ENCODE results near the gene MYOF.
"Not testable (repeated sequence)": the region's sequence is repeated elsewhere in the genome, so short reads cannot be mapped to it uniquely, and the experiment has no call there.

The MYOF gene

DNA sequence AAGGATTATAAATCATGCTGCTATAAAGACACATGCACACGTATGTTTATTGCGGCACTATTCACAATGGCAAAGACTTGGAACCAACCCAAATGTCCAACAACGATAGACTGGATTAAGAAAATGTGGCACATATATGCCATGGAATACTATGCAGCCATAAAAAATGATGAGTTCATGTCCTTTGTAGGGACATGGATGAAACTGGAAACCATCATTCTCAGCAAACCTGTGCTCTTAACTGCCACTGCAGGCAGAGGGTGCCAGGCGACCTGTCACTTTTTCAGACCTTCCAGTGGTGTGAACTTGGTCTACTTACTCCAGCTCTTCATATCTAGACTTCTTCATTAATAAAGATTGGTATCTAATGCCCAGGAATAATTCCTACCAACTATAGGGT is 14.5 kb downstream of the MYOF start:
- not testable (repeated sequence) for ATAC-seq
- peak; percentile 48; the same call in 1 of the 2 replicates for TF ChIP-seq ZNF8 (CRISPR knock-in tag; IDR thresholded peaks at IDR 0.05)

DNA sequence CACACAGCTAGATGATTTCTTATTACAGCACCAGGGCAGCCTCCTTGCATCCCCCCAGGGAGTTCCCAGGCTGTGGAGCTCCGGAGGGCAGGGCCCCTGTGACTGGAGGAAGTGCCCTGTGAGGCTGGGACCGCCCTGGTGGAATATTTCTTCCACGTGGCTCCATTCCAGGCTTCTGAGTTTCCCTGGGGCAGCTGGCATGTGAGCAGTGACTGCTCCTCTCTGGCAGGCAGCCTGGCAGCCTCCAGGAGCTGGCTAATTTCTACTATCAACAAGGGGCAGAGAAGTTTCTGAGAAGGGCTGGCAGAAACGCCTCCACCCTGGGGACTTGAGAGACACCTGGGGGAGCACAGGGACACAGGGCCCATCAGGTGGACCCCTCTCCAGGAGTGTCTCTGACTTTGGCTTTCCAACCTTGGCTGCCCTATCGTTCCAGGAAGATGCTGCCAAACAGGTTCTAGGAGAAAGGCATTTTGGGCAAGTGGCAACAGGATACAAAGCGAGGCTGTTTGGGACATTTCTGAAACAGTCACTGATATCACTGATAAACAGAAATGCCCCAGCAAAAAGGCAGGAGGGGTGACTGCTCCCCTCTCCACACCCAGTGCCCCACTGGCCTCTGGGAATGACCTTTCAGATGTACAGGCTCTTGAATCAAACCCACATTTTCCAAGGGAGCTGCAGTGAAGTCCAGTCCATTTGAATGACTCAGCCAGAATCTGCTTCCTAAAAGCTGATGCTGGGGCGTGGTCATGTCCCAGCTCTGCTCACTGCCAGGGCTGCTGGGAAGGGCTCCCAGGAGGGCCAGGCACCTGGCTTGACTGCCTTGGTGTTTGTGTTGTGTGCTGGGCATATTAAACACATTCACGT is 16.1 kb downstream of the MYOF start:
- peak; percentile 80 for ATAC-seq
- TF ChIP-seq SNAI2 (CRISPR knock-in tag; IDR thresholded peaks at IDR 0.05) (0 out of 2 replicates have a peak, but pooled peaks have one; percentile 52), GLIS3 (CRISPR knock-in tag; IDR thresholded peaks at IDR 0.05) (no peak), TCF4 (CRISPR knock-in tag; IDR thresholded peaks at IDR 0.05; ENCODE audit: borderline replicate concordance) (no peak; the same call in 1 of the 2 replicates), ISL1 (CRISPR knock-in tag; IDR thresholded peaks at IDR 0.05) (peak; percentile 40; the same call in 1 of the 2 replicates), POU6F1 (CRISPR knock-in tag; IDR thresholded peaks at IDR 0.05; ENCODE audit: borderline replicate concordance, low read depth) (no peak), ZNF8 (CRISPR knock-in tag; IDR thresholded peaks at IDR 0.05) (no peak), ZNF70 (CRISPR knock-in tag; IDR thresholded peaks at IDR 0.05) (no peak)
- TF ChIP-seq, protein P1, sequence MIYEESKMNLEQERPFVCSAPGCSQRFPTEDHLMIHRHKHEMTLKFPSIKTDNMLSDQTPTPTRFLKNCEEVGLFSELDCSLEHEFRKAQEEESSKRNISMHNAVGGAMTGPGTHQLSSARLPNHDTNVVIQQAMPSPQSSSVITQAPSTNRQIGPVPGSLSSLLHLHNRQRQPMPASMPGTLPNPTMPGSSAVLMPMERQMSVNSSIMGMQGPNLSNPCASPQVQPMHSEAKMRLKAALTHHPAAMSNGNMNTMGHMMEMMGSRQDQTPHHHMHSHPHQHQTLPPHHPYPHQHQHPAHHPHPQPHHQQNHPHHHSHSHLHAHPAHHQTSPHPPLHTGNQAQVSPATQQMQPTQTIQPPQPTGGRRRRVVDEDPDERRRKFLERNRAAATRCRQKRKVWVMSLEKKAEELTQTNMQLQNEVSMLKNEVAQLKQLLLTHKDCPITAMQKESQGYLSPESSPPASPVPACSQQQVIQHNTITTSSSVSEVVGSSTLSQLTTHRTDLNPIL (CRISPR knock-in tag; IDR thresholded peaks at IDR 0.05; ENCODE audit: low read depth) = 0 out of 2 replicates have a peak, but pooled peaks have one; percentile 52

DNA sequence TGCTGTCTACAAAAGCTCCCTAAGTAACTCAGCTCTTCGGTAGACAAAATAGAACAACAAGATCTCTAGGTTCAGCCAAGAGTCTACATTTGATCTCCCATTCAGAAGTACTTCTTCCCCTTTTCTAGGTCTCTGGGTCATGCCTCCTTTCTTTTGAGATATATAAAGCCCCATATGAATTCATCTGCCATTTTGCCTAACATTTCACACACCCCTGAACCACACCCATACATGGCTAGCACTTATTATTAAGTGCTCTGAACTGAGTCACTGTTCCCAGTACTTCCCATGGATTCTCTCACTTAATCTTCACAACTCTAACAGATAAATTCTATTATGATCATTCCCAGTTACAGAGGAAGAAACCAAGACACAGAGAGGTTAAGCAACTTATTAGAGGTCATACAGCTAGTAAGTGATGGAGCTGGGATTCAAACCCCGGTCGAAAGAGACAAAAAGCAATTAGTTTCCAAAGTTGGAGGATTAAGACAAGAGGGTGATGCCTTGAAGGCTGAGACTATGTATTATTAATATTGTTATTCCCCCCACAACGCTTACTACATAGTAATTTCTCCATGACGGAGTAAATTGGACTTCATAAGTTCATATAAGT is 17.3 kb downstream of the MYOF start:
- TF ChIP-seq ISL1 (CRISPR knock-in tag; IDR thresholded peaks at IDR 0.05) = no peak
- no peak for TF ChIP-seq ESRRG (CRISPR knock-in tag; IDR thresholded peaks at IDR 0.05)
- no peak for TF ChIP-seq ZFP30 (CRISPR knock-in tag; IDR thresholded peaks at IDR 0.05)
- TF ChIP-seq PPARA (CRISPR knock-in tag; IDR thresholded peaks at IDR 0.05; ENCODE audit: borderline replicate concordance) = no peak
- TF ChIP-seq ZNF8 (CRISPR knock-in tag; IDR thresholded peaks at IDR 0.05) = no peak
- TF ChIP-seq, protein P1 (CRISPR knock-in tag; IDR thresholded peaks at IDR 0.05; ENCODE audit: low read depth) = no peak
- TF ChIP-seq TCF4 (CRISPR knock-in tag; IDR thresholded peaks at IDR 0.05; ENCODE audit: borderline replicate concordance) = no peak
- no peak for TF ChIP-seq SNAI2 (CRISPR knock-in tag; IDR thresholded peaks at IDR 0.05)
- no peak for TF ChIP-seq ZFP3 (CRISPR knock-in tag; IDR thresholded peaks at IDR 0.05)
- TF ChIP-seq ZC3H10 (CRISPR knock-in tag; IDR thresholded peaks at IDR 0.05) = no peak
- TF ChIP-seq, protein P2, sequence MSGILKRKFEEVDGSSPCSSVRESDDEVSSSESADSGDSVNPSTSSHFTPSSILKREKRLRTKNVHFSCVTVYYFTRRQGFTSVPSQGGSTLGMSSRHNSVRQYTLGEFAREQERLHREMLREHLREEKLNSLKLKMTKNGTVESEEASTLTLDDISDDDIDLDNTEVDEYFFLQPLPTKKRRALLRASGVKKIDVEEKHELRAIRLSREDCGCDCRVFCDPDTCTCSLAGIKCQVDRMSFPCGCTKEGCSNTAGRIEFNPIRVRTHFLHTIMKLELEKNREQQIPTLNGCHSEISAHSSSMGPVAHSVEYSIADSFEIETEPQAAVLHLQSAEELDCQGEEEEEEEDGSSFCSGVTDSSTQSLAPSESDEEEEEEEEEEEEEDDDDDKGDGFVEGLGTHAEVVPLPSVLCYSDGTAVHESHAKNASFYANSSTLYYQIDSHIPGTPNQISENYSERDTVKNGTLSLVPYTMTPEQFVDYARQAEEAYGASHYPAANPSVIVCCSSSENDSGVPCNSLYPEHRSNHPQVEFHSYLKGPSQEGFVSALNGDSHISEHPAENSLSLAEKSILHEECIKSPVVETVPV (CRISPR knock-in tag; IDR thresholded peaks at IDR 0.05) = no peak
- no peak for TF ChIP-seq GLIS3 (CRISPR knock-in tag; IDR thresholded peaks at IDR 0.05)
- TF ChIP-seq ARNTL (CRISPR knock-in tag; IDR thresholded peaks at IDR 0.05; ENCODE audit: borderline replicate concordance, low read depth) = no peak
- TF ChIP-seq CSDC2 (CRISPR knock-in tag; IDR thresholded peaks at IDR 0.05) = no peak
- no peak for ATAC-seq

- no peak for TF ChIP-seq PPARA (CRISPR knock-in tag; IDR thresholded peaks at IDR 0.05; ENCODE audit: borderline replicate concordance)
- TF ChIP-seq ZNF565 (CRISPR knock-in tag; conservative IDR thresholded peaks at IDR 0.05; ENCODE audit: low read depth) = no peak
- no peak for TF ChIP-seq CSDC2 (CRISPR knock-in tag; IDR thresholded peaks at IDR 0.05)
- TF ChIP-seq OSR1 (CRISPR knock-in tag; IDR thresholded peaks at IDR 0.05) = no peak
- no peak for TF ChIP-seq ZFP3 (CRISPR knock-in tag; IDR thresholded peaks at IDR 0.05)
- TF ChIP-seq ESRRG (CRISPR knock-in tag; IDR thresholded peaks at IDR 0.05) = no peak
- TF ChIP-seq, protein P1 (CRISPR knock-in tag; IDR thresholded peaks at IDR 0.05; ENCODE audit: low read depth) = no peak
- TF ChIP-seq SNAI2 (CRISPR knock-in tag; IDR thresholded peaks at IDR 0.05) = no peak
- ATAC-seq = no peak
Measured at GRCh38 chr10:93463723-93464476, 18.2 kb downstream of the MYOF start.

All from SK-N-SH treated with all-trans-retinoic acid at 6 μM for 48 hours (cell line).